Measurements from ENCODE around the gene LCN15. TPM values are rescaled to one million over a fixed set of nuclear protein-coding genes. Genes with fewer than 3 reads are reported as not detected.

The LCN15 gene
- total RNA-seq, 1 experiment from 2014 or later: not detected

- DNase-seq: no peak
- Histone ChIP-seq H3K4me2 (no peak overlapping the region), H2AFZ (no peak overlapping the region), H3K9me3 (ENCODE audit: insufficient read depth, low read depth) (0 out of 2 replicates have a peak, but pooled peaks cover 2% of the 10 kb centered on the region), H3K36me3 (ENCODE audit: low read depth) (no peaks in the 10 kb centered on the region), H3K4me3 (no peak overlapping the region), H3K27me3 (ENCODE audit: insufficient read depth, low read depth) (peaks cover 32% of the 10 kb centered on the region), H3F3A (ENCODE audit: insufficient read depth, low read depth) (no peaks in the 10 kb centered on the region), H3K4me1 (replicated peaks; ENCODE audit: insufficient read depth) (no peaks in the 10 kb centered on the region), H3K9me2 (ENCODE audit: insufficient read depth) (no peaks in the 10 kb centered on the region), H4K20me1 (ENCODE audit: insufficient read depth) (no peaks in the 10 kb centered on the region), H3K79me2 (ENCODE audit: low read depth) (no peaks in the 10 kb centered on the region), H3K27ac (no peak overlapping the region)
- intact Hi-C loops (cut with micrococcal nuclease; ENCODE audit: unreplicated experiment): no loop called here
- POLR2A ChIA-PET (ENCODE audit: unreplicated experiment): interaction anchor here (0.7 kb wide), 1 partner anchor 479 kb away, joined by 3 read pairs; no protein-coding TSS in a partner anchor
- no peak for TF ChIP-seq CTCF (conservative IDR thresholded peaks at IDR 0.05)
- TF ChIP-seq EZH2 (IDR thresholded peaks at IDR 0.05; ENCODE audit: low read depth): no peak
- CTCF ChIA-PET: interaction anchor here (0.6 kb wide), 1 partner anchor 479 kb away, joined by 3 read pairs; no protein-coding TSS in a partner anchor
- no TSS peak for BruUV-seq (replicated peaks)
Measured at GRCh38 chr9:136757751-136758140, 6.6 kb downstream of the LCN15 start.

GRCh38 chr9:136757328-136757727, 7.0 kb downstream of the LCN15 start:
- Histone ChIP-seq H3K27ac (no peak overlapping the region), H3F3A (ENCODE audit: insufficient read depth, low read depth) (no peaks in the 10 kb centered on the region), H3K36me3 (ENCODE audit: low read depth) (no peaks in the 10 kb centered on the region), H4K20me1 (ENCODE audit: insufficient read depth) (no peaks in the 10 kb centered on the region), H3K79me2 (ENCODE audit: low read depth) (no peaks in the 10 kb centered on the region), H3K27me3 (ENCODE audit: insufficient read depth, low read depth) (peaks cover 34% of the 10 kb centered on the region), H3K9me2 (ENCODE audit: insufficient read depth) (no peaks in the 10 kb centered on the region), H3K9me3 (ENCODE audit: insufficient read depth, low read depth) (peaks cover 4% of the 10 kb centered on the region; the same call in 1 of the 2 replicates), H3K4me1 (replicated peaks; ENCODE audit: insufficient read depth) (no peaks in the 10 kb centered on the region), H3K4me3 (no peak overlapping the region), H2AFZ (no peak overlapping the region), H3K4me2 (no peak overlapping the region)
- intact Hi-C loops (cut with micrococcal nuclease; ENCODE audit: unreplicated experiment): no loop called here
- DNase-seq: no peak
- no TSS peak for BruUV-seq (replicated peaks)
- ChIA-PET POLR2A (ENCODE audit: unreplicated experiment) (interaction anchor here (0.7 kb wide), 1 partner anchor 479 kb away, joined by 3 read pairs; no protein-coding TSS in a partner anchor), CTCF (interaction anchor here (0.6 kb wide), 1 partner anchor 479 kb away, joined by 3 read pairs; no protein-coding TSS in a partner anchor)
- TF ChIP-seq CTCF (conservative IDR thresholded peaks at IDR 0.05): no peak
- TF ChIP-seq EZH2 (IDR thresholded peaks at IDR 0.05; ENCODE audit: low read depth): no peak

- Histone ChIP-seq H3F3A (ENCODE audit: insufficient read depth, low read depth) (no peaks in the 10 kb centered on the region), H3K27ac (no peak overlapping the region), H3K36me3 (ENCODE audit: low read depth) (no peaks in the 10 kb centered on the region), H3K9me3 (ENCODE audit: insufficient read depth, low read depth) (peaks cover 8% of the 10 kb centered on the region; the same call in 1 of the 2 replicates), H3K9me2 (ENCODE audit: insufficient read depth) (no peaks in the 10 kb centered on the region), H2AFZ (no peak overlapping the region), H3K4me1 (replicated peaks; ENCODE audit: insufficient read depth) (no peaks in the 10 kb centered on the region), H3K4me3 (no peak overlapping the region), H3K27me3 (ENCODE audit: insufficient read depth, low read depth) (peaks cover 39% of the 10 kb centered on the region), H4K20me1 (ENCODE audit: insufficient read depth) (no peaks in the 10 kb centered on the region), H3K79me2 (ENCODE audit: low read depth) (no peaks in the 10 kb centered on the region), H3K4me2 (no peak overlapping the region)
- CTCF ChIA-PET: no interaction called here
- TF ChIP-seq EZH2 (IDR thresholded peaks at IDR 0.05; ENCODE audit: low read depth) (no peak), CTCF (conservative IDR thresholded peaks at IDR 0.05) (no peak)
- no TSS peak for BruUV-seq (replicated peaks)
- POLR2A ChIA-PET (ENCODE audit: unreplicated experiment): no interaction called here
- DNase-seq: no peak
- intact Hi-C loops (cut with micrococcal nuclease; ENCODE audit: unreplicated experiment): no loop called here
Measured at GRCh38 chr9:136756836-136757235, 7.5 kb downstream of the LCN15 start.
